Panc1 (cell line): ENCODE results near the gene TTR.

Experiments
- CTCF ChIP-seq: fragments of 450-650 bp; IDR thresholded peaks from 2 replicates; pipeline ENCODE4 v1.5.1; 2017; ENCODE audit warnings: mild to moderate bottlenecking
- POLR2AphosphoS5 ChIP-seq: IDR thresholded peaks from 2 replicates; pipeline ENCODE4 v1.6.1; 2012; ENCODE audit warnings: mild to moderate bottlenecking, low read depth, low read length, moderate library complexity
- SIN3A ChIP-seq: IDR thresholded peaks from 2 replicates; pipeline ENCODE4 v1.6.1; 2012; ENCODE audit warnings: low read depth, mild to moderate bottlenecking, low read length, moderate library complexity, borderline replicate concordance; ENCODE audit not compliant: insufficient read depth
- TCF7L2 ChIP-seq: IDR thresholded peaks from 2 replicates; pipeline ENCODE4 v1.6.1; 2011; ENCODE audit warnings: mild to moderate bottlenecking, low read depth, low read length, inconsistent platforms

- no peak for TF ChIP-seq CTCF
- no peak for TF ChIP-seq POLR2AphosphoS5
- TF ChIP-seq TCF7L2: no peak
- TF ChIP-seq SIN3A: no peak
Measured at GRCh38 chr18:31636387-31636786, 44.7 kb downstream of the TTR start.
